Fibroblast of mammary gland (primary cell): ENCODE results near the gene VENTX.
"Not testable (repeated sequence)": the region's sequence is repeated elsewhere in the genome, so short reads cannot be mapped to it uniquely, and the experiment has no call there.

Experiments
- DNase-seq: peaks from one replicate; pipeline ENCODE4 v3.0.0-alpha.2; 2010; ENCODE audit warnings: low read depth
- H3K4me3 ChIP-seq: 2 replicates; pipeline ENCODE4 v1.5.1; 2011; ENCODE audit warnings: low read depth, mild to moderate bottlenecking, low read length, moderate library complexity; ENCODE audit not compliant: control insufficient read depth
- CTCF ChIP-seq: conservative IDR thresholded peaks from 2 replicates; pipeline ENCODE4 v1.5.1; 2011; ENCODE audit warnings: low read depth, low read length, inconsistent platforms; ENCODE audit not compliant: control insufficient read depth, insufficient read depth

Gene VENTX

DNA sequence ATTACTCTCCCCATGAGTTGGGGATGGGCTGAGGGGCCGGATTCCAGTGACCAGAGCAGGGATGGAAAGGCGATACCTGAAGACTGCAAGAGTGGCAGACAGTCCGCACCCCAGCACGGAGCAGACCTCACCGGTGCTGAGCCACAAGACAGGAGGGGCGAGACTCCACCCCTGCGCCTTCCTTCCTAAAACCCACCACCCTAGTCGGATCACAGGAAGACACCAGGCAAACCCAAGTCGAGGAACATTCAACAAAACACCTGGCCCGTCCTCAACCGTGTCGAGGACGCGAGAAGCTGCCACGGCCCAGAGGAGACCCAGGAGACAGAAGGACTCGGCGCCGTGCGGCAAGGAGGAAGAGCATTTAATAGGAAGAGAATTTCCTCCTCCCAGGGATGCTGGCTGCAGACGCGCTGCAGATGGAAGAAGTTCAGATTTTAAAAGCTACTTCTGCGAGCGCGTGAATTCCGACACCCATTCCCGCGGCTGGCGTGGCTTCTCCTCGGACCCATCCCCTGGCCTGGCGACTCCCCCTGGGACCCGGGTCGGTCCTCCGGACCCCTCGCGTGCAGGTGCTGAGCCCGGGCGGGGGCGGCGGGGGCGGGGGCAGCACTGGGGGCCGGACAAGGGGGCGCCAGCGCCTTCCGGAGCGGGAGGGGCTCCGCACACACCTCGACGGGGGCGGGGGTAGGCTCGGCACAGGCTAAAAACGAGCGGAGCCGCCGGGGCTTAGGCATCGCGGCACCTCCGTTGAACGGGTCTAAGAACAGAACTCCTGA, 8.2 kb upstream of the VENTX start:
- DNase-seq = no peak
- H3K4me3 ChIP-seq = no peak overlapping the region
- no peak for TF ChIP-seq CTCF

- DNase-seq = no peak
- H3K4me3 ChIP-seq = no peak within 1 kb of the TSS
- TF ChIP-seq CTCF = no peak
Measured at GRCh38 chr10:133230044-133230361, 7.7 kb upstream of the VENTX start, which contains the start of gene UTF1. Gene UTF1 (plus strand): TSS chr10:133230217. CDS start chr10:133230289, 72 bp downstream.

- H3K4me3 ChIP-seq = no peak overlapping the region
- no peak for DNase-seq
- TF ChIP-seq CTCF = no peak
Measured at GRCh38 chr10:133230387-133231195, 7.1 kb upstream of the VENTX start.

GRCh38 chr10:133231244-133231945, 6.3 kb upstream of the VENTX start:
- DNase-seq = no peak

DNA sequence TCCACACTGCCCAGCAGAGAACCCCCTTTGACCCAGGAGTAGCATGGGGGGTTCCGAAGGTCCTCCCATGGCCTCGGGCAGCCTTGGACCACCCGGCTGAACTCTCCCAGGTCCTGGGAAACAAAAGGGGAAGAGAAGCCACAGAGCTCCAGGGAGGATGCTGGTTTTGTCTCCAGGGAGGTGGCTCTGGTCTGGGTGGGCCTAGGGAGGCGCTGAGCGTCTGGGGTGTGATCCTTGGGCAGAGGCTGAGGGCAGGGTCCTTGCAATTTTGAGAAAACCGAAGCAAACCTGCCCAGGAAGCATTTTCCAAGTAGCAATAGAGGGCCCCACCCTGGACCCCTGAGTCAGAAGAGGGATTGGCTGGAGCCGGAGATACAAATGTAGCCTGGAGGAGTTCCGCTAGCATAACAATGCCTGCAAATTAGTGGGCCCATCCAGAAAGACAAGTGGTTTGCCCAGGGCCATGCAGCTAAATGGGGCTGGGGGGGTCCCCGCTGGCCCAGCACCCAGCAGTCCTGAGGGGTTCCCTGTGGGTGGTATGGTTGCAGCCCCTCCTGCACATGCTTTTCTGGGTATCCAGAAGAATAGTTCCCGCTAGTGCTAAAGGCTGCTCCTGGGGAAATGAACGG, 5.6 kb upstream of the VENTX start:
- no peak for DNase-seq
- H3K4me3 ChIP-seq = no peak overlapping the region
- no peak for TF ChIP-seq CTCF

More at GRCh38 chr10:133231244-133231945, 6.3 kb upstream of the VENTX start:
- no peak overlapping the region for H3K4me3 ChIP-seq
- no peak for TF ChIP-seq CTCF

GRCh38 chr10:133234796-133235195, 2.9 kb upstream of the VENTX start:
- H3K4me3 ChIP-seq, DNase-seq: not testable (repeated sequence)
